GM18511 (cell line): ENCODE data around the gene ARID2.
A peak's percentile ranks its signal among the peaks of the same experiment; 100 is the strongest.

Source experiments
- ATAC-seq: cut with Tn5 transposase; IDR thresholded peaks from one replicate; pipeline ENCODE4 v1.9.1; 2021; ENCODE audit warnings: mild to moderate bottlenecking, moderate library complexity; ENCODE audit not compliant: unreplicated experiment

The ARID2 gene

GRCh38 chr12:45762185-45763110 lies 32.9 kb downstream of the ARID2 start:
- peak; percentile 54 for ATAC-seq

- ATAC-seq = no peak
Measured at GRCh38 chr12:45763381-45763780, 33.9 kb downstream of the ARID2 start.

GRCh38 chr12:45768194-45768593 lies 38.7 kb downstream of the ARID2 start:
- no peak for ATAC-seq

- no peak for ATAC-seq
Measured at GRCh38 chr12:45773747-45774146, 44.2 kb downstream of the ARID2 start.

- ATAC-seq = no peak
Measured at GRCh38 chr12:45774508-45775162, 45.1 kb downstream of the ARID2 start.

GRCh38 chr12:45775465-45775864 lies 46.0 kb downstream of the ARID2 start:
- ATAC-seq = no peak

- ATAC-seq = no peak
Measured at GRCh38 chr12:45775964-45776363, 46.5 kb downstream of the ARID2 start.

- no peak for ATAC-seq
Measured at GRCh38 chr12:45779936-45780335, 50.4 kb downstream of the ARID2 start.

- no peak for ATAC-seq
Measured at GRCh38 chr12:45781080-45781479, 51.6 kb downstream of the ARID2 start.

GRCh38 chr12:45785315-45785714 lies 55.8 kb downstream of the ARID2 start:
- no peak for ATAC-seq

GRCh38 chr12:45789025-45789424 lies 59.5 kb downstream of the ARID2 start:
- peak; percentile 68 for ATAC-seq

- ATAC-seq = no peak
Measured at GRCh38 chr12:45794422-45794821, 64.9 kb downstream of the ARID2 start.

- ATAC-seq = no peak
Measured at GRCh38 chr12:45801625-45802024, 72.1 kb downstream of the ARID2 start.

- no peak for ATAC-seq
Measured at GRCh38 chr12:45803111-45803510, 73.6 kb downstream of the ARID2 start.

GRCh38 chr12:45816652-45817051 lies 87.1 kb downstream of the ARID2 start:
- ATAC-seq = no peak

GRCh38 chr12:45827974-45828373 lies 98.5 kb downstream of the ARID2 start:
- ATAC-seq = no peak

- no peak for ATAC-seq
Measured at GRCh38 chr12:45828402-45828801, 98.9 kb downstream of the ARID2 start.

GRCh38 chr12:45831590-45831989 lies 102.1 kb downstream of the ARID2 start:
- no peak for ATAC-seq

GRCh38 chr12:45833401-45833800 lies 103.9 kb downstream of the ARID2 start:
- no peak for ATAC-seq

- no peak for ATAC-seq
Measured at GRCh38 chr12:45834809-45835208, 105.3 kb downstream of the ARID2 start.

- ATAC-seq = no peak
Measured at GRCh38 chr12:45839917-45840316, 110.4 kb downstream of the ARID2 start.

- ATAC-seq = no peak
Measured at GRCh38 chr12:45849289-45849688, 119.8 kb downstream of the ARID2 start.
